ENCODE measurements around the gene RIN3. TPM values are rescaled to one million over a fixed set of nuclear protein-coding genes. Genes with fewer than 3 reads are reported as not detected.

The RIN3 gene
- total and polyA plus RNA-seq, 2 of the 4 experiments (the other 2 are of a cell fraction): 2.5 to 11.1 TPM

DNA sequence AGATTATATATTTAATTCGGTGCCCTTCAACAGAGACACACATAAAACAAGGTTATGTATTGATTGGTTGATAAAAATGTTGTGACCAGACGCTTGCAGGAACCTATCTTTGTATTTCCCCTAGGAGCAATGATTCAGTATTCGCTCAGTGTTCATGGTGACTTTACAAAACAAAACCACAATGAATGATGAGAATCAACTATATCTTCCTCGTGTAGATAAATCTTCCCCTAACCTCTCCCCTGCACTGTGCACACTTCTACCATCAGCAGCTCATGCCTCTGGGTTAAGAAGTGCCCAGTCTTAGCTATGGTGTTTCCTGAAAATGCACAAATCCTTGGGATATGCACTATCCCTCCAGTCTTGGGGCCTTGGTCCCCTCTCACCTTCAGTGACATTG, 16.3 kb downstream of the RIN3 start:
- BruUV-seq (replicated peaks): no TSS peak
- Histone ChIP-seq H3K14ac (replicated peaks; ENCODE audit: low read depth, low read length) (no peak overlapping the region; the same call in 1 of the 2 replicates), H3K9me1 (ENCODE audit: insufficient read depth, low read length) (peaks cover 25% of the 10 kb centered on the region), H3K23ac (ENCODE audit: low read depth, low read length) (peak overlapping the region; percentile 48; the same call in 1 of the 2 replicates), H3K27me3 (ENCODE audit: control insufficient read depth, insufficient read depth, low read length) (no peaks in the 10 kb centered on the region), H4K5ac (ENCODE audit: low read depth, low read length) (no peak overlapping the region), H2BK5ac (ENCODE audit: low read depth, low read length, poor library complexity, severe bottlenecking) (no peak overlapping the region), H3K9ac (ENCODE audit: low read depth, low read length) (no peak overlapping the region), H4K20me1 (ENCODE audit: insufficient read depth, low read length) (peaks cover 9% of the 10 kb centered on the region), H2BK120ac (ENCODE audit: low read depth, low read length) (no peak overlapping the region), H2AK9ac (replicated peaks; ENCODE audit: low read depth, low read length, poor library complexity) (no peak overlapping the region), H3K4me2 (ENCODE audit: low read depth, low read length) (no peak overlapping the region), H3K9me3 (ENCODE audit: control insufficient read depth, insufficient read depth, low read length) (no peaks in the 10 kb centered on the region), H3K79me1 (ENCODE audit: low read depth in 1 of 2, low read length in 2 of 2) (peaks cover 48 to 66% of the 10 kb centered on the region in 2 experiments), H3K18ac (ENCODE audit: low read depth, low read length) (peak overlapping the region; percentile 25; the same call in 1 of the 2 replicates), H4K91ac (ENCODE audit: insufficient read depth, low read depth, low read length) (no peak overlapping the region), H2AFZ (replicated peaks; ENCODE audit: low read length, poor library complexity) (no peak overlapping the region), H2BK20ac (ENCODE audit: low read depth, low read length) (no peak overlapping the region), H2AK5ac (ENCODE audit: low read depth, low read length) (no peak overlapping the region), H3K4me3 (ENCODE audit: insufficient read depth, low read depth, low read length) (no peak overlapping the region), H4K8ac (ENCODE audit: low read depth in 2 of 2, low read length in 2 of 2) (no peak overlapping the region), H3K4me1 (ENCODE audit: control insufficient read depth, insufficient read depth, low read length) (peaks cover 23% of the 10 kb centered on the region), H3K4ac (ENCODE audit: low read depth, low read length) (no peak overlapping the region), H3K56ac (ENCODE audit: extremely low read depth, insufficient read depth, low read length) (no peak overlapping the region), H3K36me3 (ENCODE audit: control insufficient read depth, insufficient read depth, low read length) (no peaks in the 10 kb centered on the region), H2BK15ac (ENCODE audit: low read depth, low read length) (no peak overlapping the region), H3K27ac (ENCODE audit: insufficient read depth, low read length) (no peak overlapping the region)
- 0% methylated on average over 1 of the region's 4 CpGs; no CpG with 5 or more reads in 1 of the 2 experiments for WGBS, 2 experiments (ENCODE audit: extremely low coverage in 2 of 2, insufficient read length in 1 of 2)
- dilution Hi-C loops (cut with HindIII; ENCODE audit: low sequenced_read_pairs, unreplicated experiment) (no loop called here), intact Hi-C loops (cut with micrococcal nuclease) (no loop called here), in situ Hi-C loops (cut with MboI; ENCODE audit: low sequenced_read_pairs) (no loop called here)
- ChIA-PET POLR2A (ENCODE audit: unreplicated experiment) (no interaction called here), CTCF (no interaction called here)
- TF ChIP-seq, protein P1, sequence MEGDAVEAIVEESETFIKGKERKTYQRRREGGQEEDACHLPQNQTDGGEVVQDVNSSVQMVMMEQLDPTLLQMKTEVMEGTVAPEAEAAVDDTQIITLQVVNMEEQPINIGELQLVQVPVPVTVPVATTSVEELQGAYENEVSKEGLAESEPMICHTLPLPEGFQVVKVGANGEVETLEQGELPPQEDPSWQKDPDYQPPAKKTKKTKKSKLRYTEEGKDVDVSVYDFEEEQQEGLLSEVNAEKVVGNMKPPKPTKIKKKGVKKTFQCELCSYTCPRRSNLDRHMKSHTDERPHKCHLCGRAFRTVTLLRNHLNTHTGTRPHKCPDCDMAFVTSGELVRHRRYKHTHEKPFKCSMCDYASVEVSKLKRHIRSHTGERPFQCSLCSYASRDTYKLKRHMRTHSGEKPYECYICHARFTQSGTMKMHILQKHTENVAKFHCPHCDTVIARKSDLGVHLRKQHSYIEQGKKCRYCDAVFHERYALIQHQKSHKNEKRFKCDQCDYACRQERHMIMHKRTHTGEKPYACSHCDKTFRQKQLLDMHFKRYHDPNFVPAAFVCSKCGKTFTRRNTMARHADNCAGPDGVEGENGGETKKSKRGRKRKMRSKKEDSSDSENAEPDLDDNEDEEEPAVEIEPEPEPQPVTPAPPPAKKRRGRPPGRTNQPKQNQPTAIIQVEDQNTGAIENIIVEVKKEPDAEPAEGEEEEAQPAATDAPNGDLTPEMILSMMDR (conservative IDR thresholded peaks at IDR 0.05; ENCODE audit: low read depth, low read length): no peak
- TF ChIP-seq POLR2A (IDR thresholded peaks at IDR 0.05; ENCODE audit: low read depth, low read length) (no peak), MAFK (IDR thresholded peaks at IDR 0.05; ENCODE audit: low read depth, low read length) (no peak), RAD21 (IDR thresholded peaks at IDR 0.05; ENCODE audit: low read length) (no peak), MXI1 (IDR thresholded peaks at IDR 0.05; ENCODE audit: borderline replicate concordance, low read depth, low read length) (no peak), FOS (IDR thresholded peaks at IDR 0.05; ENCODE audit: low read depth, low read length) (no peak), RCOR1 (IDR thresholded peaks at IDR 0.05; ENCODE audit: insufficient replicate concordance, low read length) (no peak), SMC3 (IDR thresholded peaks at IDR 0.05; ENCODE audit: low read depth, low read length) (no peak)
- TF ChIP-seq, protein P2, sequence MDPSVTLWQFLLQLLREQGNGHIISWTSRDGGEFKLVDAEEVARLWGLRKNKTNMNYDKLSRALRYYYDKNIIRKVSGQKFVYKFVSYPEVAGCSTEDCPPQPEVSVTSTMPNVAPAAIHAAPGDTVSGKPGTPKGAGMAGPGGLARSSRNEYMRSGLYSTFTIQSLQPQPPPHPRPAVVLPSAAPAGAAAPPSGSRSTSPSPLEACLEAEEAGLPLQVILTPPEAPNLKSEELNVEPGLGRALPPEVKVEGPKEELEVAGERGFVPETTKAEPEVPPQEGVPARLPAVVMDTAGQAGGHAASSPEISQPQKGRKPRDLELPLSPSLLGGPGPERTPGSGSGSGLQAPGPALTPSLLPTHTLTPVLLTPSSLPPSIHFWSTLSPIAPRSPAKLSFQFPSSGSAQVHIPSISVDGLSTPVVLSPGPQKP (IDR thresholded peaks at IDR 0.05; ENCODE audit: borderline replicate concordance, low read depth, low read length): no peak
- DNase-seq: no peak
- ATAC-seq (ENCODE audit: low read depth): no peak
